Transverse colon (tissue), 4 donors: ENCODE results near the gene ZNF232. TPM values are rescaled to one million over a fixed set of nuclear protein-coding genes. Genes with fewer than 3 reads are reported as not detected.
"Not testable (repeated sequence)": the region's sequence is repeated elsewhere in the genome, so short reads cannot be mapped to it uniquely, and the experiment has no call there.

Experiments
- DNase-seq: peaks from one replicate; pipeline ENCODE4 v3.0.0-alpha.2; 2019
- H3K27ac ChIP-seq, 4 donors: fragments of 200-600 bp; sonication (generic); 2 replicates each; pipeline ENCODE4 v1.5.1; 2016 to 2018; ENCODE audit warnings: inconsistent platforms in 4 of 4
- H3K27me3 ChIP-seq: fragments of 200-600 bp; sonication (generic); 2 replicates; pipeline ENCODE4 v1.5.1; 2017; ENCODE audit warnings: inconsistent platforms
- H3K36me3 ChIP-seq, 4 donors: fragments of 200-600 bp; sonication (generic); 2 replicates each; pipeline ENCODE4 v1.5.1; 2017 to 2019; ENCODE audit warnings: inconsistent platforms in 4 of 4
- H3K4me1 ChIP-seq, 4 donors: fragments of 200-600 bp; sonication (generic); 2 replicates each; pipeline ENCODE4 v1.5.1; 2017 to 2020; ENCODE audit warnings: inconsistent platforms in 4 of 4
- H3K4me3 ChIP-seq, 4 donors: fragments of 200-600 bp; sonication (generic); 1 replicate in 1 of 4; 2 replicates in 3 of 4; pipeline versions ENCODE4 v1.5.1 to v1.6.1; 2017 to 2019; ENCODE audit warnings: inconsistent platforms in 4 of 4
- H3K9me3 ChIP-seq, 2 donors: fragments of 200-600 bp; sonication (generic); 2 replicates each; pipeline ENCODE4 v1.5.1; 2017 to 2019; ENCODE audit warnings: inconsistent platforms in 2 of 2
- EP300 ChIP-seq: sonication (generic); formaldehyde crosslinking; IDR thresholded peaks from one replicate; pipeline ENCODE4 v1.6.1; 2017; ENCODE audit warnings: antibody characterized with exemption, low read depth
- POLR2A ChIP-seq: fragments of 450-650 bp; IDR thresholded peaks from one replicate; pipeline ENCODE4 v1.6.1; 2016; ENCODE audit warnings: antibody characterized with exemption, mild to moderate bottlenecking, moderate library complexity
- POLR2AphosphoS5 ChIP-seq, 3 donors: sonication (generic); formaldehyde crosslinking; IDR thresholded peaks; one replicate each; pipeline ENCODE4 v1.6.1; 2016; ENCODE audit warnings: antibody characterized with exemption in 3 of 3
- WGBS, 2 donors: methylation state at CpG; one replicate each; pipeline ENCODE4 v1.1.5; 2018; ENCODE audit warnings: low coverage in 1 of 2; 5-methylcytosine and 5-hydroxymethylcytosine counted together
- in situ Hi-C, 4 donors: fragments of 200-750 bp; cut with MboI; loops; one replicate each; pipeline versions ENCODE4 v1.15.0 to v1.15.1; 2017; ENCODE audit warnings: low sequenced_read_pairs in 3 of 4, low pct_ligation_motif_present in 1 of 4, low pct_unique_long_range_greater_than_20kb in 1 of 4
- intact Hi-C: fragments of 100-400 bp; cut with DNase I; formaldehyde crosslinking; loops from one replicate; pipeline ENCODE4 v1.15.1; 2023; ENCODE audit warnings: low total_unique reads
- total RNA-seq, 4 donors: library from RNA; depleted of rRNA; stranded (reverse); fragments of >200 nt; gene quantifications; one replicate each; pipeline ENCODE4 v1.1.0, GENCODE V29; 2016
- TF ChIP-seq, protein P1 (sequence below), 5 experiments: fragments of 200-600 bp in 3 of 5; fragments of 450-650 bp in 2 of 5; sonication (generic) in 3 of 5; IDR thresholded peaks; 1 replicate in 2 of 5; 2 replicates in 3 of 5; pipeline ENCODE4 v1.5.1; 2016 to 2017; ENCODE audit warnings: antibody characterized with exemption in 5 of 5, inconsistent platforms in 3 of 5, mild to moderate bottlenecking in 2 of 5, moderate library complexity in 1 of 5

ZNF232 gene
- total RNA-seq, 4 donors from 2014 or later = 6.8 to 69.6 (median 27.2) TPM

DNA sequence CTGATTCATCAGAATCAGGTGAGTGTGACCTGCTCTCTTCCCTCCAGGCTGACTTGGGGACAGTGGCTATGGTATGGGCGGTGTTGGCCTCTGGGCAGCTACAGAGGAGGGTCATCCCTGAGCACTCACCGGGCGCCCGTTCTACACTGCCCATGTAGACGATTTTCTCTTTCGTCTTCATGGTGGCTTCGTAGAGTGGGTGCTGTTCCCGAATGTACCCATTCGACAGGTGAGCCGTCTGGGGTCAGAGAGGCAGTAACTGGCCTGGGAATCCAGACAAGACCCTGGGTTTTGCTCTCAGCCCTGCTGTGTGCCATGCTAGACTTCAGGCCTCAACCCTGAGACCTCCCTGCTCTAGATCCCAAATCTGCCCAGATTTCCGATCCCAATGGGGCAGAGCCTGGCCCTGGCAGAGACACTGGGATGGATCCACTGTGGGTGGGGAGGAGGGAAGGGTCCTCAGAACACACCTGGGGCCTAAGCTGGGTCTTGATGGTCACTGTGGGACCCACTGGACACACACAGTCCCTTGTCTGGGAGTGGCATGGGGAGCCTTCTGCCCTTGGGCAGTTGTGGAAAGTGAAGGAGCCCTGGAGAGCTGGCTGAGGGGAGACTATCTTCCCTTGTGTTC is 17.3 kb upstream of the ZNF232 start:
- no peaks in the 10 kb centered on the region for H3K4me1 ChIP-seq

DNA sequence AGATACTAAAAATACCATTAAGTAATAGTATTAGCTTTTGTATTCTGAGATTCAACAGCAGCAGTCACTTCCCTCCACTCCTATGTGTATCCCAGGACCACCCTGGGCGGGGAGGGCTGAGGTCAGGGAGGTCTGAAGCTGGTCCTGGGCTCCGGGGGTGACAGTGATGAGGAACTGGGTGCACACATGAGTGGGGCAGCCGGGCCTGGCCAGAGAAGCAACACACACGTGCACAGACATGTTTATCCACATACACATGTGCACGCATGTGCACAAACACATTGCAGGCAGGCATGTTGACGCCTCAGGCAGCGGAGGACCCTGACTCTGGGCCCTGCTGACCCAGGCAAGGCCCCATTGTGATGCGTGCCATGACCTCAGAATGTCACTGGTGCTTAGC is 16.7 kb upstream of the ZNF232 start:
- H3K9me3 ChIP-seq, DNase-seq, intact Hi-C loops, in situ Hi-C loops, H3K27ac ChIP-seq, H3K4me3 ChIP-seq, H3K4me1 ChIP-seq, H3K36me3 ChIP-seq, H3K27me3 ChIP-seq: not testable (repeated sequence)
- 65 to 81% methylated on average over 4 to 8 of the region's 8 CpGs for WGBS, 2 donors

More for the DNA sequence above, 17.3 kb upstream of the ZNF232 start:
- Histone ChIP-seq H3K27me3 (no peaks in the 10 kb centered on the region), H3K36me3 (no peaks in the 10 kb centered on the region), H3K9me3 (no peaks in the 10 kb centered on the region), H3K27ac (no peak overlapping the region), H3K4me3 (no peak overlapping the region)
- in situ Hi-C loops (no loop called here), intact Hi-C loops (no loop called here)
- no peak for DNase-seq
- 97 to 100% methylated on average over 1 to 11 of the region's 11 CpGs for WGBS, 2 donors
- TF ChIP-seq, protein P1, sequence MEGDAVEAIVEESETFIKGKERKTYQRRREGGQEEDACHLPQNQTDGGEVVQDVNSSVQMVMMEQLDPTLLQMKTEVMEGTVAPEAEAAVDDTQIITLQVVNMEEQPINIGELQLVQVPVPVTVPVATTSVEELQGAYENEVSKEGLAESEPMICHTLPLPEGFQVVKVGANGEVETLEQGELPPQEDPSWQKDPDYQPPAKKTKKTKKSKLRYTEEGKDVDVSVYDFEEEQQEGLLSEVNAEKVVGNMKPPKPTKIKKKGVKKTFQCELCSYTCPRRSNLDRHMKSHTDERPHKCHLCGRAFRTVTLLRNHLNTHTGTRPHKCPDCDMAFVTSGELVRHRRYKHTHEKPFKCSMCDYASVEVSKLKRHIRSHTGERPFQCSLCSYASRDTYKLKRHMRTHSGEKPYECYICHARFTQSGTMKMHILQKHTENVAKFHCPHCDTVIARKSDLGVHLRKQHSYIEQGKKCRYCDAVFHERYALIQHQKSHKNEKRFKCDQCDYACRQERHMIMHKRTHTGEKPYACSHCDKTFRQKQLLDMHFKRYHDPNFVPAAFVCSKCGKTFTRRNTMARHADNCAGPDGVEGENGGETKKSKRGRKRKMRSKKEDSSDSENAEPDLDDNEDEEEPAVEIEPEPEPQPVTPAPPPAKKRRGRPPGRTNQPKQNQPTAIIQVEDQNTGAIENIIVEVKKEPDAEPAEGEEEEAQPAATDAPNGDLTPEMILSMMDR (IDR thresholded peaks at IDR 0.05) = no peak
- TF ChIP-seq POLR2AphosphoS5 (IDR thresholded peaks at IDR 0.05) (no peak), POLR2A (no peak), EP300 (no peak)

DNA sequence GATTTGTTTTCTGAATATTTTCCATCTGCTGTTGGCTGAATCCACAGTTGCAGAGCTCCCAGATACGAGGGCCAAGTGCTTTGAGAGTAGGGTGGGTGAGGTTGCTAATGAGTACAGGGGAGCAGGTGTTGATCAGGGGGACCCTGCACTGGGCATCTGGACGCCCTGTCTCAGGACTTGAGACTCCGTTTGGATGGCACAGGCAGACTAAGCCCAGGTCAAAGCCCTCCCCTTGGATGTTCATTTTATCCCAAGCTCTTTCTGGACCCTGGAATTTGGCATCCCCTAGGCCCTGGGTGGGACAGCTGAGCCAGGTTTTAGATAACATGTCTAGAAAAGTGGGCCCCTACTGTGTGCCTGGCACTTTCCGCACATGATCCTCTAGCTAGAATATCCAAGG is 16.2 kb upstream of the ZNF232 start:
- peaks cover 0 to 3% (median 1%) of the 10 kb centered on the region in 4 donors for H3K4me1 ChIP-seq
- in situ Hi-C loops = no loop called here
- DNase-seq = no peak
- no peak overlapping the region for H3K27ac ChIP-seq
- H3K4me3 ChIP-seq = no peak overlapping the region
- intact Hi-C loops = no loop called here
- no peaks in the 10 kb centered on the region for H3K9me3 ChIP-seq
- peaks cover 6% of the 10 kb centered on the region for H3K27me3 ChIP-seq
- WGBS, 2 donors = 79 to 100% methylated on average over 1 to 2 of the region's 4 CpGs
- H3K36me3 ChIP-seq = no peaks in the 10 kb centered on the region
- TF ChIP-seq POLR2A (no peak), POLR2AphosphoS5 (IDR thresholded peaks at IDR 0.05) (no peak), EP300 (no peak)
- TF ChIP-seq, protein P1 (IDR thresholded peaks at IDR 0.05) = no peak

DNA sequence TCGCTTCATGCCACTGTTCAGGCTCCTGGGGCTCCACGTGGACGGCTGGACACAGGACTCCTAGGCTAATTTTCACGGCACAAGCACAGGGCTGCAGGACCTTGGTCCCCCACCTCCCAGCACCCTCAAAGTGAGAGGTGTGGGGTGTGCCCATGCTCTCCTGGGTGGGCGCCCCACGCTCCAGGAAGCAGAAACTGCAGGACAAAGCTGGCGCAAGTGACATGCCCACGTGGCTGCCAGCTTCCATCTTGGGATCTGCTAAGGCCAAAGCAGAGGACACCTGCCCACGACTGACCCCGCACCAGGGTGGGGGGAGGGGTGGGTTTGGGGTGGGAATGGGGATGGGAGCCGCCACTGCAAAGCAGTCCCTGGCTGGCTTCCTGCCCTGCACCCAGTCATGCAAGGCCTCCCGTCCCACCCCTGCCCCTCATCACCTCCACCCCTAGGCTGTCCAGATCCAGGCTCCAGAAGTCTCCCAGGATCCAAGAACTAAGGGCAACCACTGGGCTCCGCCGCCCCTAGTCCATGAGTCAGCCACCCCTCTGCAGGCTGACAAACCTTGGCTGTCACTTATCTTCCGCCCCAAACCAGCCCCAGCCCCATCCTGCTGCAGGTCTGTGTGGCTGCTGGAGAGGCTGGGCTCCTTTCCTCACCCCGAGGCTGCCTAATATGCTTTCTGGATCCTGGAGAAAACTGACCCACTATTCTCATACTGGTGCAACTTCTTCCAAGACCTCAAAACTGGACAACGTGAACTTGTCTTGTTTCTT is 15.2 kb upstream of the ZNF232 start:
- in situ Hi-C loops = no loop called here
- H3K27me3 ChIP-seq = peaks cover 16% of the 10 kb centered on the region
- TF ChIP-seq, protein P1 (IDR thresholded peaks at IDR 0.05) = no peak
- TF ChIP-seq POLR2AphosphoS5 (IDR thresholded peaks at IDR 0.05) (no peak), POLR2A (no peak), EP300 (no peak)

DNA sequence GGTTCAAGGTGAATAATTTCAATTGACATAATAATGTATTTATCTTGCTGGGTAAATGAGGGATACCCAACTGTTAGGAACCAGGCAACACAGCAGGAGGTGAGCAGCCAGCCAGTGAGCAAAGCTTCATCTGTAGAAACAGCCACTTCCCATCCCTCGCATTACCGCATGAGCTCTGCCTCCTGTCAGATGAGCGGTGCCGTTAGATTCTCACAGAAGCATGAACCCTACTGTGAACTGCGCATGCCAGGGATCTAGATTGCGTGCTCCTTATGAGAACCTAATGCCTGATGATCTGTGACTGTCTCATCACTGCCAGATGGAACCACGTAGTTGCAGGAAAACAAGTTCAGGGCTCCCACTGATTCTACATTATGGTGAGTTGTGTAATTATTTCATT is 13.2 kb upstream of the ZNF232 start:
- in situ Hi-C loops, H3K36me3 ChIP-seq, DNase-seq, H3K4me3 ChIP-seq, intact Hi-C loops, H3K27ac ChIP-seq, H3K9me3 ChIP-seq: not testable (repeated sequence)
- Histone ChIP-seq H3K4me1 (peaks cover 0 to 11% (median 7%) of the 10 kb centered on the region in 4 donors), H3K27me3 (peaks cover 17% of the 10 kb centered on the region)
- 79 to 85% methylated on average over 2 to 7 of the region's 7 CpGs for WGBS, 2 donors

More for the DNA sequence above, 15.2 kb upstream of the ZNF232 start:
- Histone ChIP-seq H3K36me3 (no peaks in the 10 kb centered on the region), H3K4me3 (no peak overlapping the region), H3K4me1 (peaks cover 0 to 11% (median 7%) of the 10 kb centered on the region in 4 donors), H3K27ac (no peak overlapping the region), H3K9me3 (no peaks in the 10 kb centered on the region)
- no peak for DNase-seq
- 87 to 96% methylated on average over 8 to 17 of the region's 17 CpGs for WGBS, 2 donors
- intact Hi-C loops = no loop called here

DNA sequence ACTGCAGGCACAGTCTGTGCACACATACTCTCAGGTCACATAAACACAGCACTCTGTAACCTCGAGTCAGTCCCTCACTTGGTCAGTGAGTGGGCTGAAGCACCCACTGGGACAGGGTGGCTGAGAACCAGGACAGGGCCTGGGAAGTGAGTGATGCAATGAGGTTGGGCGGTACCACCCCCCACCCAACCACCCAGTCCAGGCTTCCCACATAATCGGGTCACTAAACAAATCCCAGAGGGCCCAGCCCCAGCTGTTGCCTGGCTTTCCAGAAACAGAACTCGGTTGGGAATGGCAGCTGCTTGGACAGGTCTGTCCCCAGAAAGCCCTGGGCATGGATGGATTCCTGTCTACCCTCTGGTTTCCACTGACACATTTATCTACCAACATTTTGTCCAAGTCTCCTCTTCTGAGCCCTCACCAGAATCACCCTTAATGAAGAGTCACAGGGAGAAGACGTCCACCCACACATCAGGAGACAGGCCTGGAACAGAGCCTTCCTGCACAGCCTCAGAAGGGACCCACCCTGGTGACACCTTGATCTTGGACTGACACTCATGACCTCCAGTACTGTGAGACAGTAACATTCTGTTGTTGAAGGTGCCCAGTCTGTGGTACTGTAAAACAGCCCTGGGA is 12.6 kb upstream of the ZNF232 start:
- H3K4me3 ChIP-seq, H3K9me3 ChIP-seq, DNase-seq, H3K36me3 ChIP-seq, in situ Hi-C loops, H3K27ac ChIP-seq, intact Hi-C loops: not testable (repeated sequence)
- H3K4me1 ChIP-seq = peaks cover 0 to 11% (median 7%) of the 10 kb centered on the region in 4 donors
- 60 to 79% methylated on average over 1 to 4 of the region's 5 CpGs for WGBS, 2 donors
- peaks cover 17% of the 10 kb centered on the region for H3K27me3 ChIP-seq
